PFSK-1 (cell line): ENCODE measurements around the gene FBXO24.

Source experiments
- POLR2AphosphoS5 ChIP-seq: IDR thresholded peaks from 2 replicates; pipeline ENCODE4 v1.6.1; 2012; ENCODE audit warnings: low read depth, mild to moderate bottlenecking, control low read depth, low read length, moderate library complexity
- SIN3A ChIP-seq: IDR thresholded peaks from 2 replicates; pipeline ENCODE4 v1.6.1; 2012; ENCODE audit warnings: mild to moderate bottlenecking, low read length, moderate library complexity, borderline replicate concordance; ENCODE audit not compliant: insufficient read depth
- TAF1 ChIP-seq: IDR thresholded peaks from 2 replicates; pipeline ENCODE4 v1.6.1; 2012; ENCODE audit warnings: low read length, control low read depth, borderline replicate concordance; ENCODE audit not compliant: insufficient read depth

DNA sequence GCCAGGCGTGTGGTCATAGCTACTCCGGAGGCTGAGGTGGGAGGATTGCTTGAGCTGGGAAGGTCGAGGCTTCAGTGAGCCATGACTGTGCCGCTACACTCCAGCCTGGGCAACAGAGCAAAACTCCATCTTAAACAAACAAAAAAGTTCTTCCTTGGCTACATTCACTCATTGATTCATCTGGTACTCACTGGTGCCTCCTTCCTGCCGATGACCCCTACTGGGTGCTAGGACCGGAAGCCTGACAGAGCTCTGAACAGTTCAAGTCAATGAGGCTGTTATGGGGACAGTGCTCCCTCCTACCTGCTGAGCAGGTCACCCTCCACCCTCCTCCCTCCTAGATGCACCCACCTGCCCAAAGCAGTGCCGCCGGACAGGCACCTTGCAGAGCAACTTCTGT lies 21.0 kb downstream of the FBXO24 start:
- TF ChIP-seq POLR2AphosphoS5 (no peak), TAF1 (no peak), SIN3A (no peak)
